HCT116 (cell line): ENCODE results near the gene DIPK1B. TPM values are rescaled to one million over a fixed set of nuclear protein-coding genes. Genes with fewer than 3 reads are reported as not detected.

ENCODE experiments used
- ATAC-seq: fragments of 200-7000 bp; cut with Tn5 transposase; 2 replicates; pipeline ENCODE4 v1.9.1; 2020; ENCODE audit warnings: mild to moderate bottlenecking, moderate library complexity
- BruUV-seq: library from RNA; stranded (reverse); fragments of 400-500 nt; replicated peaks from 2 replicates; lab custom pipeline; 2021; lab: Mats Ljungman, UMichigan
- CTCF ChIA-PET: fragments of 300-600 bp; sonication (Branson Sonifier 250); formaldehyde crosslinking; loops from one replicate; lab custom pipeline; 2021; ENCODE audit warnings: antibody characterized with exemption; lab: Charles Lee
- POLR2A ChIA-PET: fragments of 300-600, 350-600 bp; sonication (Branson Sonifier 250); formaldehyde crosslinking; loops from one replicate; lab custom pipeline; 2021; ENCODE audit warnings: antibody characterized with exemption; lab: Charles Lee
- RAD21 ChIA-PET, 2 experiments: fragments of 300-600 bp; sonication (Branson Sonifier 250); formaldehyde crosslinking; loops; one replicate each; lab custom pipeline; 2023; ENCODE audit warnings: low total read pairs in 2 of 2; ENCODE audit not compliant: uncharacterized antibody in 2 of 2, unreplicated experiment in 2 of 2, low non-redundant PET in 1 of 2; lab: Charles Lee
- DNase-seq: peaks from one replicate; pipeline ENCODE4 v3.0.0-alpha.2; 2010; ENCODE audit warnings: low read depth, low spot score
- H2AFZ ChIP-seq: fragments of 200-600 bp; shearing (Covaris generic), sonication (generic); 2 replicates; pipeline ENCODE4 v1.6.1; 2017; ENCODE audit warnings: low read depth, mixed run types, mixed read lengths, antibody characterized with exemption, low read length; ENCODE audit not compliant: poor library complexity, severe bottlenecking
- H3K27ac ChIP-seq: 2 replicates; pipeline ENCODE4 v1.5.1; 2012; ENCODE audit warnings: low read depth, low read length
- H3K27me3 ChIP-seq: fragments of 200-600 bp; sonication (generic); 2 replicates; pipeline ENCODE4 v1.6.1; 2016; ENCODE audit warnings: mixed run types, low read length, mixed read lengths; ENCODE audit not compliant: insufficient read depth
- H3K36me3 ChIP-seq, 2 experiments: fragments of 200-500 bp in 1 of 2; fragments of 200-600 bp in 1 of 2; sonication (Bioruptor generic) in 1 of 2; sonication (generic) in 1 of 2; 2 replicates each; pipeline versions ENCODE4 v1.5.1 to v1.6.1; 2014 to 2016; ENCODE audit warnings: low read length in 2 of 2, inconsistent platforms in 1 of 2, mixed read lengths in 1 of 2, mixed run types in 1 of 2; ENCODE audit not compliant: insufficient read depth in 2 of 2, control insufficient read depth in 1 of 2
- H3K4me1 ChIP-seq, 2 experiments: fragments of 200-600 bp in 1 of 2; sonication (generic) in 1 of 2; 2 replicates each; pipeline versions ENCODE4 v1.5.1 to v1.6.1; 2012 to 2017; ENCODE audit warnings: low read length in 2 of 2, inconsistent platforms in 1 of 2, mild to moderate bottlenecking in 1 of 2, mixed read lengths in 1 of 2, mixed run types in 1 of 2, moderate library complexity in 1 of 2; ENCODE audit not compliant: insufficient read depth in 2 of 2, control insufficient read depth in 1 of 2
- H3K4me2 ChIP-seq: fragments of 200-600 bp; sonication (generic); 2 replicates; pipeline ENCODE4 v1.6.1; 2017; ENCODE audit warnings: mixed run types, low read length, mixed read lengths
- H3K4me3 ChIP-seq, 2 experiments: fragments of 200-600 bp in 1 of 2; sonication (generic) in 1 of 2; replicated peaks in 1 of 2; 2 replicates each; pipeline ENCODE4 v1.5.1; 2011 to 2016; ENCODE audit warnings: low read length in 2 of 2, control low read depth in 1 of 2, low read depth in 1 of 2, mild to moderate bottlenecking in 1 of 2, mixed read lengths in 1 of 2, mixed run types in 1 of 2
- H3K79me2 ChIP-seq: fragments of 200-600 bp; sonication (generic); 2 replicates; pipeline ENCODE4 v1.6.1; 2017; ENCODE audit warnings: mild to moderate bottlenecking, mixed run types, low read length, moderate library complexity, mixed read lengths; ENCODE audit not compliant: insufficient read depth
- H3K9ac ChIP-seq: fragments of 200-600 bp; sonication (generic); 2 replicates; pipeline ENCODE4 v1.6.1; 2016; ENCODE audit warnings: low read length, mixed read lengths
- H3K9me2 ChIP-seq: fragments of 200-600 bp; sonication (generic), shearing (Covaris generic); 2 replicates; pipeline ENCODE4 v1.6.1; 2017; ENCODE audit warnings: mixed run types, mild to moderate bottlenecking, moderate library complexity; ENCODE audit not compliant: insufficient read depth
- H3K9me3 ChIP-seq, 2 experiments: fragments of 200-500 bp in 1 of 2; fragments of 200-600 bp in 1 of 2; sonication (Bioruptor generic) in 1 of 2; sonication (generic) in 1 of 2; 2 replicates each; pipeline ENCODE4 v1.6.1; 2014 to 2017; ENCODE audit warnings: low read length in 2 of 2, mixed read lengths in 2 of 2, inconsistent platforms in 1 of 2, low read depth in 1 of 2, mild to moderate bottlenecking in 1 of 2, mixed run types in 1 of 2, moderate library complexity in 1 of 2; ENCODE audit not compliant: control insufficient read depth in 1 of 2, insufficient read depth in 1 of 2
- H4K20me1 ChIP-seq: fragments of 200-600 bp; sonication (generic), shearing (Covaris generic); 2 replicates; pipeline ENCODE4 v1.6.1; 2017; ENCODE audit warnings: mixed run types, mild to moderate bottlenecking, moderate library complexity; ENCODE audit not compliant: insufficient read depth
- CBX3 ChIP-seq: IDR thresholded peaks from 2 replicates; pipeline ENCODE4 v1.6.1; 2012; ENCODE audit warnings: low read depth
- EGR1 ChIP-seq: IDR thresholded peaks from 2 replicates; pipeline ENCODE4 v1.6.1; 2012; ENCODE audit warnings: low read depth
- ELF1 ChIP-seq: IDR thresholded peaks from 2 replicates; pipeline ENCODE4 v1.6.1; 2012; ENCODE audit warnings: low read depth, borderline replicate concordance
- FOSL1 ChIP-seq: IDR thresholded peaks from 2 replicates; pipeline ENCODE4 v1.6.1; 2012; ENCODE audit warnings: low read depth
- POLR2A ChIP-seq: IDR thresholded peaks from 2 replicates; pipeline ENCODE4 v1.7.0; 2011; ENCODE audit warnings: borderline replicate concordance; ENCODE audit not compliant: insufficient read depth, insufficient read length; ENCODE audit errors: extremely low read depth
- POLR2AphosphoS5 ChIP-seq: IDR thresholded peaks from 2 replicates; pipeline ENCODE4 v1.6.1; 2011; ENCODE audit warnings: mild to moderate bottlenecking, low read depth, low read length, moderate library complexity
- RAD21 ChIP-seq: IDR thresholded peaks from 2 replicates; pipeline ENCODE4 v1.6.1; 2012; ENCODE audit warnings: low read depth, mild to moderate bottlenecking
- SP1 ChIP-seq: IDR thresholded peaks from 2 replicates; pipeline ENCODE4 v1.6.1; 2012; ENCODE audit warnings: low read depth
- SRF ChIP-seq: IDR thresholded peaks from 2 replicates; pipeline ENCODE4 v1.6.1; 2012; ENCODE audit warnings: low read depth
- YY1 ChIP-seq: IDR thresholded peaks from 2 replicates; pipeline ENCODE4 v1.6.1; 2011; ENCODE audit warnings: low read length, low read depth, moderate library complexity, mild to moderate bottlenecking; ENCODE audit not compliant: insufficient replicate concordance; ENCODE audit errors: extremely low read depth
- ZFX ChIP-seq: fragments of 450-650 bp; IDR thresholded peaks from 2 replicates; pipeline ENCODE4 v1.6.1; 2017
- ZNF274 ChIP-seq: fragments of 200-500 bp; sonication (Bioruptor generic); IDR thresholded peaks from 2 replicates; pipeline ENCODE4 v1.6.1; 2014; ENCODE audit warnings: mild to moderate bottlenecking, low read depth, low read length, inconsistent platforms
- intact Hi-C: fragments of 100-400 bp; cut with micrococcal nuclease; formaldehyde crosslinking; loops from 2 replicates; pipeline ENCODE4 v1.10.0; 2022
- total RNA-seq: library from RNA; stranded (reverse); gene quantifications from one replicate; pipeline ENCODE4 v1.2.1, GENCODE V29; 2021; ENCODE audit not compliant: unreplicated experiment
- TF ChIP-seq, protein P1 (sequence below), 3 experiments: fragments of 200-600 bp in 1 of 3; sonication (generic) in 1 of 3; IDR thresholded peaks in 2 of 3; conservative IDR thresholded peaks in 1 of 3; 2 replicates each; pipeline ENCODE4 v1.5.1; 2012 to 2017; ENCODE audit warnings: low read depth in 2 of 3, low read length in 2 of 3, antibody characterized with exemption in 1 of 3, borderline replicate concordance in 1 of 3, control low read depth in 1 of 3, mild to moderate bottlenecking in 1 of 3, mixed read lengths in 1 of 3, mixed run types in 1 of 3, moderate library complexity in 1 of 3; ENCODE audit not compliant: insufficient read depth in 1 of 3
- TF ChIP-seq, protein P2 (sequence below): IDR thresholded peaks from 2 replicates; pipeline ENCODE4 v1.6.1; 2012; ENCODE audit warnings: low read depth
- TF ChIP-seq, protein P3 (sequence below): IDR thresholded peaks from 2 replicates; pipeline ENCODE4 v1.6.1; 2011; ENCODE audit warnings: mild to moderate bottlenecking, low read length, moderate library complexity; ENCODE audit not compliant: insufficient replicate concordance; ENCODE audit errors: extremely low read depth

Gene DIPK1B
- total RNA-seq, 1 experiment from 2014 or later = 15.6 TPM

GRCh38 chr9:136681945-136682699, 30.2 kb upstream of the DIPK1B start:
- RAD21 ChIA-PET = no interaction called here
- H3K36me3 ChIP-seq = no peaks in the 10 kb centered on the region
- intact Hi-C loops = no loop called here
- H3K79me2 ChIP-seq = peaks cover 57% of the 10 kb centered on the region
- no peak for DNase-seq
- no peak overlapping the region for H2AFZ ChIP-seq
- no peak overlapping the region for H3K4me2 ChIP-seq
- no peak overlapping the region for H3K4me3 ChIP-seq
- H3K9me2 ChIP-seq = no peaks in the 10 kb centered on the region
- H4K20me1 ChIP-seq = no peaks in the 10 kb centered on the region
- H3K9me3 ChIP-seq = no peaks in the 10 kb centered on the region
- no peak overlapping the region for H3K9ac ChIP-seq
- no peak overlapping the region for H3K27ac ChIP-seq
- POLR2A ChIA-PET = no interaction called here
- TF ChIP-seq CBX3 = no peak
- no peak for TF ChIP-seq RAD21
- no peak for TF ChIP-seq POLR2A
- TF ChIP-seq, protein P1, sequence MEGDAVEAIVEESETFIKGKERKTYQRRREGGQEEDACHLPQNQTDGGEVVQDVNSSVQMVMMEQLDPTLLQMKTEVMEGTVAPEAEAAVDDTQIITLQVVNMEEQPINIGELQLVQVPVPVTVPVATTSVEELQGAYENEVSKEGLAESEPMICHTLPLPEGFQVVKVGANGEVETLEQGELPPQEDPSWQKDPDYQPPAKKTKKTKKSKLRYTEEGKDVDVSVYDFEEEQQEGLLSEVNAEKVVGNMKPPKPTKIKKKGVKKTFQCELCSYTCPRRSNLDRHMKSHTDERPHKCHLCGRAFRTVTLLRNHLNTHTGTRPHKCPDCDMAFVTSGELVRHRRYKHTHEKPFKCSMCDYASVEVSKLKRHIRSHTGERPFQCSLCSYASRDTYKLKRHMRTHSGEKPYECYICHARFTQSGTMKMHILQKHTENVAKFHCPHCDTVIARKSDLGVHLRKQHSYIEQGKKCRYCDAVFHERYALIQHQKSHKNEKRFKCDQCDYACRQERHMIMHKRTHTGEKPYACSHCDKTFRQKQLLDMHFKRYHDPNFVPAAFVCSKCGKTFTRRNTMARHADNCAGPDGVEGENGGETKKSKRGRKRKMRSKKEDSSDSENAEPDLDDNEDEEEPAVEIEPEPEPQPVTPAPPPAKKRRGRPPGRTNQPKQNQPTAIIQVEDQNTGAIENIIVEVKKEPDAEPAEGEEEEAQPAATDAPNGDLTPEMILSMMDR (IDR thresholded peaks at IDR 0.05 in 2 of 3, conservative IDR thresholded peaks at IDR 0.05 in 1 of 3; ENCODE audit: borderline replicate concordance in 1 of 3, insufficient read depth in 1 of 3, low read depth in 2 of 3, low read length in 2 of 3) = no peak
- no peak for TF ChIP-seq ELF1
- TF ChIP-seq, protein P2, sequence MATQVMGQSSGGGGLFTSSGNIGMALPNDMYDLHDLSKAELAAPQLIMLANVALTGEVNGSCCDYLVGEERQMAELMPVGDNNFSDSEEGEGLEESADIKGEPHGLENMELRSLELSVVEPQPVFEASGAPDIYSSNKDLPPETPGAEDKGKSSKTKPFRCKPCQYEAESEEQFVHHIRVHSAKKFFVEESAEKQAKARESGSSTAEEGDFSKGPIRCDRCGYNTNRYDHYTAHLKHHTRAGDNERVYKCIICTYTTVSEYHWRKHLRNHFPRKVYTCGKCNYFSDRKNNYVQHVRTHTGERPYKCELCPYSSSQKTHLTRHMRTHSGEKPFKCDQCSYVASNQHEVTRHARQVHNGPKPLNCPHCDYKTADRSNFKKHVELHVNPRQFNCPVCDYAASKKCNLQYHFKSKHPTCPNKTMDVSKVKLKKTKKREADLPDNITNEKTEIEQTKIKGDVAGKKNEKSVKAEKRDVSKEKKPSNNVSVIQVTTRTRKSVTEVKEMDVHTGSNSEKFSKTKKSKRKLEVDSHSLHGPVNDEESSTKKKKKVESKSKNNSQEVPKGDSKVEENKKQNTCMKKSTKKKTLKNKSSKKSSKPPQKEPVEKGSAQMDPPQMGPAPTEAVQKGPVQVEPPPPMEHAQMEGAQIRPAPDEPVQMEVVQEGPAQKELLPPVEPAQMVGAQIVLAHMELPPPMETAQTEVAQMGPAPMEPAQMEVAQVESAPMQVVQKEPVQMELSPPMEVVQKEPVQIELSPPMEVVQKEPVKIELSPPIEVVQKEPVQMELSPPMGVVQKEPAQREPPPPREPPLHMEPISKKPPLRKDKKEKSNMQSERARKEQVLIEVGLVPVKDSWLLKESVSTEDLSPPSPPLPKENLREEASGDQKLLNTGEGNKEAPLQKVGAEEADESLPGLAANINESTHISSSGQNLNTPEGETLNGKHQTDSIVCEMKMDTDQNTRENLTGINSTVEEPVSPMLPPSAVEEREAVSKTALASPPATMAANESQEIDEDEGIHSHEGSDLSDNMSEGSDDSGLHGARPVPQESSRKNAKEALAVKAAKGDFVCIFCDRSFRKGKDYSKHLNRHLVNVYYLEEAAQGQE = no peak
- no peak for TF ChIP-seq ZNF274
- no peak for TF ChIP-seq POLR2AphosphoS5
- no peak for TF ChIP-seq YY1
- no peak for TF ChIP-seq SP1
- no peak for TF ChIP-seq EGR1
- TF ChIP-seq FOSL1 = no peak
- TF ChIP-seq ZFX = no peak
- TF ChIP-seq SRF = no peak
- TF ChIP-seq, protein P3, sequence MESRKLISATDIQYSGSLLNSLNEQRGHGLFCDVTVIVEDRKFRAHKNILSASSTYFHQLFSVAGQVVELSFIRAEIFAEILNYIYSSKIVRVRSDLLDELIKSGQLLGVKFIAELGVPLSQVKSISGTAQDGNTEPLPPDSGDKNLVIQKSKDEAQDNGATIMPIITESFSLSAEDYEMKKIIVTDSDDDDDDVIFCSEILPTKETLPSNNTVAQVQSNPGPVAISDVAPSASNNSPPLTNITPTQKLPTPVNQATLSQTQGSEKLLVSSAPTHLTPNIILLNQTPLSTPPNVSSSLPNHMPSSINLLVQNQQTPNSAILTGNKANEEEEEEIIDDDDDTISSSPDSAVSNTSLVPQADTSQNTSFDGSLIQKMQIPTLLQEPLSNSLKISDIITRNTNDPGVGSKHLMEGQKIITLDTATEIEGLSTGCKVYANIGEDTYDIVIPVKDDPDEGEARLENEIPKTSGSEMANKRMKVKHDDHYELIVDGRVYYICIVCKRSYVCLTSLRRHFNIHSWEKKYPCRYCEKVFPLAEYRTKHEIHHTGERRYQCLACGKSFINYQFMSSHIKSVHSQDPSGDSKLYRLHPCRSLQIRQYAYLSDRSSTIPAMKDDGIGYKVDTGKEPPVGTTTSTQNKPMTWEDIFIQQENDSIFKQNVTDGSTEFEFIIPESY = no peak
- peaks cover 8 to 16% of the 10 kb centered on the region in 2 experiments for H3K4me1 ChIP-seq
- CTCF ChIA-PET = interaction anchor here (1.5 to 3.6 kb wide), 2 partner anchors 10 to 12 kb away, joined by 5 to 18 read pairs; no protein-coding TSS in a partner anchor
- H3K27me3 ChIP-seq = no peaks in the 10 kb centered on the region
- ATAC-seq = no peak
- BruUV-seq = no TSS peak
